GM19395 (cell line): ENCODE measurements around the gene RARRES2.
"Not testable (repeated sequence)": the region's sequence is repeated elsewhere in the genome, so short reads cannot be mapped to it uniquely, and the experiment has no call there.

ENCODE experiments used
- ATAC-seq: cut with Tn5 transposase; IDR thresholded peaks from one replicate; pipeline ENCODE4 v1.9.1; 2021; ENCODE audit warnings: mild to moderate bottlenecking, moderate library complexity; ENCODE audit not compliant: unreplicated experiment

Gene RARRES2

GRCh38 chr7:150295614-150296013, 45.8 kb downstream of the RARRES2 start:
- not testable (repeated sequence) for ATAC-seq

GRCh38 chr7:150295027-150295426, 46.4 kb downstream of the RARRES2 start:
- ATAC-seq, result not testable (repeated sequence)

- ATAC-seq, result not testable (repeated sequence)
Measured at GRCh38 chr7:150290317-150290716, 51.1 kb downstream of the RARRES2 start.

GRCh38 chr7:150288816-150289215, 52.6 kb downstream of the RARRES2 start:
- not testable (repeated sequence) for ATAC-seq
